ENCODE results near the gene INPP5A.

DNA sequence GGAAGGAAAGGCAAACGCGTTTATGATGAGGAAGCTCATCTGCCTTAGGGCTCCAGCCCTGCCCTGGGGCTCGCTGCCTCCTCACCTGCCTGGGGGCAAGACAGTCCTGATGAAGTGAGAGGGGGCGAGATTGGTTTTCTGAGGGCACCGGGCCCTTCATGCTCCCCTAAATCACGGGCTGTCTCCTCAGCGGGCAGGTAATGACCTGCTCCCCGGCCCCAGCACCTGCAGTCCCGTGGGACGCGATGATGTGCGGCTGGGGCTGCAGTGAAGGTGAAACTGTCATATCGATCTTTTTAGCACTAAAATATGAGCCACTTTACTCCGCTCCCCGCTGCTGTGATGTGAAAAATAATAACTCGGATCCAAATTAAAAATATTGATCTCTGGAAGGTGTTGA lies 120.2 kb downstream of the INPP5A start:
- TF ChIP-seq ZNF274 (IDR thresholded peaks at IDR 0.05; ENCODE audit: low read depth, low read length) (no peak), SUZ12 (IDR thresholded peaks at IDR 0.05; ENCODE audit: extremely low read depth, insufficient read depth, insufficient read length) (no peak)
